GM12801 (cell line): ENCODE measurements around the gene OBSCN.

Experiments
- CTCF ChIP-seq: IDR thresholded peaks from one replicate; pipeline ENCODE4 v1.5.1; 2011; ENCODE audit warnings: control low read depth; ENCODE audit not compliant: insufficient read length; ENCODE audit errors: extremely low read depth

Gene OBSCN

GRCh38 chr1:228352677-228353481, 145.0 kb downstream of the OBSCN start:
- TF ChIP-seq CTCF, result no peak

- no peak for TF ChIP-seq CTCF
Measured at GRCh38 chr1:228353601-228354371, 145.9 kb downstream of the OBSCN start.

- no peak for TF ChIP-seq CTCF
Measured at GRCh38 chr1:228354390-228355320, 146.8 kb downstream of the OBSCN start.

- no peak for TF ChIP-seq CTCF
Measured at GRCh38 chr1:228356897-228357680, 149.2 kb downstream of the OBSCN start.

- no peak for TF ChIP-seq CTCF
Measured at GRCh38 chr1:228358039-228358763, 150.4 kb downstream of the OBSCN start.

GRCh38 chr1:228358764-228359612, 151.1 kb downstream of the OBSCN start:
- no peak for TF ChIP-seq CTCF
